Measurements from ENCODE around the gene UBR4.

DNA sequence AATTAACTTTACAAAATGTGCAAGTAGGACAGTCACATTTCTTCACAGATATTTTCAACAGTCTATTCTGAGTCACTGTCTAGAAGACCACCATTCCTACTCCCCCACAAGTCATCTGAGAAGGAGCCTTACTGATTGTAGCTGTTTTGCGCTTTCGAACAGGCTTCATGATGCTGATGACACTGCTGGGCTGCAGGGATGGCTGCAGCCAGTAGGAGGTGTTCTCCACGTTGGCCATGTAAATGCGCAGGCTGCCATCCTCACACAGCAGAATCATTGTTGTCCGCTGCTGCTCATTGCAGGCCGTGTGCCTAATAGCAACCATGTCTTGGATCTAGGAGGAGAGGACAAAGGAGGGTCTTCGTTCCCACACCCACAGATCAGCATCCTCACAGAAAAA lies 56.9 kb downstream of the UBR4 start:
- TF ChIP-seq, protein P1, sequence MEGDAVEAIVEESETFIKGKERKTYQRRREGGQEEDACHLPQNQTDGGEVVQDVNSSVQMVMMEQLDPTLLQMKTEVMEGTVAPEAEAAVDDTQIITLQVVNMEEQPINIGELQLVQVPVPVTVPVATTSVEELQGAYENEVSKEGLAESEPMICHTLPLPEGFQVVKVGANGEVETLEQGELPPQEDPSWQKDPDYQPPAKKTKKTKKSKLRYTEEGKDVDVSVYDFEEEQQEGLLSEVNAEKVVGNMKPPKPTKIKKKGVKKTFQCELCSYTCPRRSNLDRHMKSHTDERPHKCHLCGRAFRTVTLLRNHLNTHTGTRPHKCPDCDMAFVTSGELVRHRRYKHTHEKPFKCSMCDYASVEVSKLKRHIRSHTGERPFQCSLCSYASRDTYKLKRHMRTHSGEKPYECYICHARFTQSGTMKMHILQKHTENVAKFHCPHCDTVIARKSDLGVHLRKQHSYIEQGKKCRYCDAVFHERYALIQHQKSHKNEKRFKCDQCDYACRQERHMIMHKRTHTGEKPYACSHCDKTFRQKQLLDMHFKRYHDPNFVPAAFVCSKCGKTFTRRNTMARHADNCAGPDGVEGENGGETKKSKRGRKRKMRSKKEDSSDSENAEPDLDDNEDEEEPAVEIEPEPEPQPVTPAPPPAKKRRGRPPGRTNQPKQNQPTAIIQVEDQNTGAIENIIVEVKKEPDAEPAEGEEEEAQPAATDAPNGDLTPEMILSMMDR (IDR thresholded peaks at IDR 0.05; ENCODE audit: low read depth, low read length): no peak
- TF ChIP-seq EZH2phosphoT487 (IDR thresholded peaks at IDR 0.05; ENCODE audit: low read depth): no peak

All from OCI-LY3 (cell line).